Adrenal gland (tissue), 5 donors: Measurements from ENCODE around the gene GABARAP.

Experiments used
- CTCF ChIP-seq, 6 experiments: fragments of 450-650 bp in 4 of 6; fragments of 200-600 bp in 2 of 6; sonication (generic) in 1 of 6; IDR thresholded peaks; 1 replicate in 5 of 6; 2 replicates in 1 of 6; pipeline versions ENCODE4 v1.5.1 to v1.8.0; 2016 to 2021; ENCODE audit warnings: antibody characterized with exemption in 6 of 6, mild to moderate bottlenecking in 2 of 6, moderate library complexity in 1 of 6
- POLR2A ChIP-seq, 2 donors: fragments of 450-650 bp; IDR thresholded peaks; one replicate each; pipeline ENCODE4 v1.6.1; 2017; ENCODE audit warnings: antibody characterized with exemption in 2 of 2, mild to moderate bottlenecking in 2 of 2, moderate library complexity in 1 of 2
- donor health status: DM: no; HTN: no; CAD: no.

GRCh38 chr17:7285679-7286078 is 43.4 kb upstream of the GABARAP start:
- TF ChIP-seq CTCF (IDR thresholded peaks at IDR 0.05) (no peak), POLR2A (IDR thresholded peaks at IDR 0.05) (no peak)
